CD4-positive, CD25-positive, alpha-beta regulatory T cell (primary cell): ENCODE results near the gene C9. TPM values are rescaled to one million over a fixed set of nuclear protein-coding genes. Genes with fewer than 3 reads are reported as not detected.

ENCODE experiments used
- ATAC-seq, 2 donors: fragments of 150-1000 bp; cut with Tn5 transposase; one replicate each; pipeline ENCODE4 v1.10.0; 2021; ENCODE audit warnings: low read depth in 2 of 2, moderate number of reproducible peaks in 2 of 2, moderate library complexity in 1 of 2
- DNase-seq, 3 donors: peaks; one replicate each; pipeline versions ENCODE4 v3.0.0 to v3.0.0-alpha.2; 2012 to 2022; ENCODE audit warnings: mixed read lengths in 1 of 3
- H3K27ac ChIP-seq: one replicate; pipeline ENCODE4 v1.7.0; 2013; ENCODE audit warnings: mild to moderate bottlenecking, low read length; ENCODE audit not compliant: insufficient read depth, poor library complexity, severe bottlenecking
- H3K27me3 ChIP-seq: one replicate; pipeline ENCODE4 v1.7.0; 2013; ENCODE audit warnings: low read length; ENCODE audit not compliant: control insufficient read depth, insufficient read depth
- H3K36me3 ChIP-seq: one replicate; pipeline ENCODE4 v1.7.0; 2013; ENCODE audit warnings: mild to moderate bottlenecking, low read length, moderate library complexity; ENCODE audit not compliant: control insufficient read depth, insufficient read depth
- H3K4me1 ChIP-seq: 2 replicates; pipeline ENCODE4 v1.7.0; 2013; ENCODE audit warnings: mild to moderate bottlenecking, low read length; ENCODE audit not compliant: insufficient read depth, control insufficient read depth, poor library complexity, severe bottlenecking
- H3K4me3 ChIP-seq: one replicate; pipeline ENCODE4 v1.7.0; 2013; ENCODE audit warnings: low read depth, mild to moderate bottlenecking, low read length, moderate library complexity
- H3K9me3 ChIP-seq, 2 experiments: 1 replicate in 1 of 2; 2 replicates in 1 of 2; pipeline ENCODE4 v1.7.0; 2013; ENCODE audit warnings: low read length in 2 of 2, mild to moderate bottlenecking in 1 of 2, moderate library complexity in 1 of 2; ENCODE audit not compliant: control insufficient read depth in 2 of 2
- H3K27ac Mint-ChIP-seq, 3 donors: one replicate each; pipeline ENCODE4 v1.8.0; 2020 to 2022; ENCODE audit warnings: mild to moderate bottlenecking in 3 of 3, mixed read lengths in 3 of 3, moderate library complexity in 2 of 3
- H3K27me3 Mint-ChIP-seq: one replicate; pipeline ENCODE4 v1.8.0; 2022; ENCODE audit warnings: mild to moderate bottlenecking, mixed read lengths
- H3K36me3 Mint-ChIP-seq: one replicate; pipeline ENCODE4 v1.8.0; 2020; ENCODE audit warnings: mixed read lengths
- H3K4me1 Mint-ChIP-seq, 4 donors: one replicate each; pipeline ENCODE4 v1.8.0; 2020 to 2022; ENCODE audit warnings: mixed read lengths in 4 of 4, mild to moderate bottlenecking in 1 of 4
- H3K4me3 Mint-ChIP-seq, 4 donors: one replicate each; pipeline ENCODE4 v1.8.0; 2020 to 2022; ENCODE audit warnings: mild to moderate bottlenecking in 4 of 4, mixed read lengths in 4 of 4, moderate library complexity in 3 of 4
- H3K9me3 Mint-ChIP-seq, 7 donors: one replicate each; pipeline ENCODE4 v1.8.0; 2020 to 2022; ENCODE audit warnings: mixed read lengths in 7 of 7, mild to moderate bottlenecking in 3 of 7, moderate library complexity in 2 of 7
- polyA plus RNA-seq, 4 donors: library from polyadenylated mRNA; unstranded; fragments of 300-500 nt; fragmentation: Illumina TruSeq; gene quantifications; one replicate each; pipeline ENCODE4 v1.2.3, GENCODE V29; 2021
- total RNA-seq: library from RNA; stranded (reverse); gene quantifications from one replicate; pipeline ENCODE4 v1.2.3, GENCODE V29; 2022

Gene C9
- total and polyA plus RNA-seq, 5 donors from 2014 or later: not detected

DNA sequence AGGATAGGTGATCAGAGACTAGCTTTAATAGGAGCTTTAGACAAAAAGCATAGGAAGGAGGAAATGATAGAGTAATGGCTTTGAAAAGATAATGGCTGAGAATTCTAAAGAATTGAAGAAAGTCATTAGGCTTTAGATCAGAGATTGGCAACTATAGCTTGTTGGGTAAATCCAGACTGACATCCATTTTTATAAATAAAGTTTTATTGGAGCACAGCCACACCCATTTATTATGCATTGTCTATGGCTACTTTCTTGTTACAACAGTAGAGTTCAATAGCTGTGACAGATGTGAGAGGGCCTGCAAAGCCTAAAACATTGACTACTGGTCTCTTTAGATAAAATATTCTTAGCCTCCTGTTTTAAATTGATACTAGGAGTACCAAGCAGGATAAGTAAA, 104.2 kb downstream of the C9 start:
- Mint-ChIP-seq H3K36me3 (no peaks in the 10 kb centered on the region), H3K4me3 (no peak overlapping the region), H3K27ac (no peak overlapping the region), H3K4me1 (peaks cover 5 to 26% (median 16%) of the 10 kb centered on the region in 4 donors), H3K9me3 (peaks cover 0 to 3% (median 0%) of the 10 kb centered on the region in 7 donors), H3K27me3 (no peaks in the 10 kb centered on the region)
- H3K4me1 ChIP-seq: peaks cover 7% of the 10 kb centered on the region
- no peaks in the 10 kb centered on the region for H3K36me3 ChIP-seq
- H3K4me3 ChIP-seq: no peak overlapping the region
- H3K27ac ChIP-seq: no peak overlapping the region
- DNase-seq: no peak
- no peak for ATAC-seq
- H3K27me3 ChIP-seq: no peaks in the 10 kb centered on the region
- H3K9me3 ChIP-seq: no peaks in the 10 kb centered on the region

DNA sequence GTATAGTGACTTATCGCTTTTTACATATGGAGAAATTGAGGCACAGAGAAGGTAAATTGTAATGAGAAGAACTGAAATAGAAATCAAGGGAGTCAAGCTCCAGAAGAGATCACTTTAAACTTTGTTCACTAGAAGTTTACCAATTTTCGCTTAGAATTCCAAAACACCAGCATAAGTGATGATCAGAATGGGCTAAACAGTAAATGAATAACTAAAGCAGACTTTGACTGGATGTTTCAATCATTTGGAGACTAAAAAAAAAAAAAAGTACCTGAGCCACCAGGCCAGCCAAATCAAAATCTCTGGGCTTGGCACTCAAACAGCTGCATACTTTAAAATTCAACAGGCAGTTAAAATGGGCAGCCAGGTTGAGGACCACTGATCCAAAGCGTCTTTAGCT, 106.7 kb downstream of the C9 start:
- ATAC-seq (no peak), DNase-seq (no peak)
- Mint-ChIP-seq H3K27me3 (no peaks in the 10 kb centered on the region), H3K36me3 (no peaks in the 10 kb centered on the region), H3K4me3 (no peak overlapping the region), H3K4me1 (peaks cover 3 to 11% (median 6%) of the 10 kb centered on the region in 4 donors), H3K27ac (no peak overlapping the region), H3K9me3 (peaks cover 0 to 1% (median 0%) of the 10 kb centered on the region in 7 donors)
- Histone ChIP-seq H3K9me3 (no peaks in the 10 kb centered on the region), H3K4me1 (no peaks in the 10 kb centered on the region), H3K36me3 (no peaks in the 10 kb centered on the region), H3K27ac (no peak overlapping the region), H3K27me3 (no peaks in the 10 kb centered on the region), H3K4me3 (no peak overlapping the region)

DNA sequence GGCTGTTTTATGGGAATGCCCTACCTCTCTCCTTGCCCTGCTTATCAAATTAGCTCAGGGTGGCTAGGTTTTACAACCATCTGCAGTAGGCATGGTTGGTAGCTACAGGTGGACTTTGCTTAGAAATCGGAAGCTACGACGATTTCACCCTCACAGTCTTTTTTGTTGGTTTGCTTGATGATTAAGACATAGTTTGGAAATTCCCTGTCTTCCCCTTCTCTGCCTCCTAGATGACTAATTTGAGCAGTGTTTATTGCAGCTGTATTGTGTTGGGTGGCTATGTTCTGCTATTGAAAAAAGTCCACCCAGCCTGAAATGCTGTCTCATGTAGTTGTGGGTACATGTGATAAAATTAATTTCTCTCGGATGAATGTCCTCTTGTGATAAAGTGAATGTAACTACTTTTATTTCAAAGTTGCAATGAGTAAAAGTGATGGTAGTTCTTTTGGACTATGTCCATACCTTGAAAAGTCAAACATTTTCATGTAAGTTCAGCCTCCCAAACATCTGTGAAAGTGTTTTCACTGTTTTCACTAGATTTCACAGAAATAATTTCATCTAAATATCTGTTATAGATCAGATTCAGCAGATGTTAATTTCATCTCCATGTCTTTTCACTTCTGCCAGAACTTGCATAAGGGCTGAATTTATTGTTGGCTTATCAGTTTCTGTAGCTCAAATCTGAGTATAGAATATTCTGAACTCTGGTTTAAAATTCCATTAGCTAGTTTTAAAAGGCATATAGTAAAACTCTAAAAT, 107.6 kb downstream of the C9 start:
- peaks cover 0 to 1% (median 0%) of the 10 kb centered on the region in 7 donors for H3K9me3 Mint-ChIP-seq
- ATAC-seq: peak; percentile 50 to 53
- peak in 1 of 3 donors; percentile 48 for DNase-seq
- no peaks in the 10 kb centered on the region for H3K36me3 Mint-ChIP-seq
- no peaks in the 10 kb centered on the region for H3K27me3 Mint-ChIP-seq
- Histone ChIP-seq H3K27me3 (no peaks in the 10 kb centered on the region), H3K4me3 (peak overlapping the region; percentile 58), H3K4me1 (no peaks in the 10 kb centered on the region), H3K9me3 (no peaks in the 10 kb centered on the region), H3K36me3 (no peaks in the 10 kb centered on the region), H3K27ac (no peak overlapping the region)
- peak overlapping the region in 3 of 4 donors; percentile 2 to 66 (median 13) for H3K4me3 Mint-ChIP-seq
- peaks cover 0 to 11% (median 5%) of the 10 kb centered on the region in 4 donors for H3K4me1 Mint-ChIP-seq
- H3K27ac Mint-ChIP-seq: peak overlapping the region in 1 of 3 donors; percentile 62

DNA sequence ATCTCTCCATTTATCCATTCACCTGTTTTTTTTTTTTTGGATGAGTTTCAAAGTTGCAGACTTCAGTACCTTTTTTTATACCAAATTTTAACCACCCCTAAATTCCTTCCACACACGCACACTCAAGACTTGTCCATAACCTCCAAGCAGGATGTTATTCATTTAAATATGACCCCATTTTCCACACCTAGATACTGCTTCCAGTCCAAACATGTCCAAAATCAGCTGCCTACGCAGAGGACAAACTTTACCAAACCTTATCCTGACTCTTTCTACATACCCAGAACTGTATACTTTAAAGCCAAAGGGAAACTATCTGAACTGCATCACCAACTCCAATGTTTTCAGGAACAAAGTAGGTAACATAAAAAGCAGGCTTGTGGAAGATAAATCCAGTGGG, 108.9 kb downstream of the C9 start:
- peak overlapping the region in 1 of 3 donors; percentile 34 for H3K27ac Mint-ChIP-seq
- no peaks in the 10 kb centered on the region for H3K27me3 Mint-ChIP-seq
- no peaks in the 10 kb centered on the region for H3K36me3 Mint-ChIP-seq
- no peaks in the 10 kb centered on the region for H3K9me3 Mint-ChIP-seq
- peaks cover 0 to 11% (median 5%) of the 10 kb centered on the region in 4 donors for H3K4me1 Mint-ChIP-seq
- no peaks in the 10 kb centered on the region for H3K9me3 ChIP-seq
- no peak overlapping the region for H3K4me3 Mint-ChIP-seq
- H3K27ac ChIP-seq: no peak overlapping the region
- H3K27me3 ChIP-seq: no peaks in the 10 kb centered on the region
- no peaks in the 10 kb centered on the region for H3K36me3 ChIP-seq
- no peak overlapping the region for H3K4me3 ChIP-seq
- DNase-seq: no peak
- no peak for ATAC-seq
- H3K4me1 ChIP-seq: no peaks in the 10 kb centered on the region

DNA sequence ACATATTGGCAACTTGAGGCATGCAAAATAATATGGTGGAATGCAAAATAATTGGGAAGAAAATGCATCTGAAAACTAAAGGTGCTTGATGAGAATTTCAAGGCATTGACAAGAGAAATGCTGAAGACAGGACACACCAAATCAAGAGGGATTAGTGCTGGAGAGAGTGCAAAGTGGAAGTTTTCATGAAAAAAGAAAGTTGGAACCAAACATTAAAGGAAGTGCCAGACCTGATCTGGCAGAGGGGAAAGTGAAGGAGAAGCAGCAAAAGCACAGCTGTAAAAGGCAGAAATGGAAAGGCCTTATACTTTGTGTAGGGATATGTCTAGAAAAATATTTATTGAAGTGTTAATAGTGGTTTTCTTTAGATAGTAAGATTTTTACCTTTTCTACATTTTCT, 109.6 kb downstream of the C9 start:
- H3K27ac ChIP-seq: no peak overlapping the region

DNA sequence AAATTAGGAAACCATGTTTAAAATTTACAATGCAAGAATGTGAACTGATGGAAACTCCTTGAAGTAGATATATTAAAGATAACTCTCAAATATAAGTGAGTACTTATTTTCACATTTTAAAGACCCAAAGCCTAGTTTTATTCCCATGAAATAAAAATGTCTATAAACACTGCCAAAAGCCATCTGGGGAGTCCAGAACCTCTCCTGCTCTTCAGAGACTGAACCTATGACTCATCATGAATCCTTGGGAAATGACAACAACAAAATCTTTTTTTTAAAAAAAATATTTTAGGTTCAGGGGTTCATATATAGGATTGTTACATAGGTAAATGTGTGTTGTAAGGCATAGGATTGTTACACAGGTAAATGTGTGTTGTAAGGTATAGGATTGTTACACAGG, 111.1 kb downstream of the C9 start:
- Mint-ChIP-seq H3K4me1 (peaks cover 0 to 11% (median 5%) of the 10 kb centered on the region in 4 donors), H3K27ac (no peak overlapping the region), H3K9me3 (no peaks in the 10 kb centered on the region), H3K27me3 (peaks cover 5% of the 10 kb centered on the region), H3K36me3 (no peaks in the 10 kb centered on the region), H3K4me3 (no peak overlapping the region)
- no peak overlapping the region for H3K4me3 ChIP-seq
- H3K9me3 ChIP-seq: no peaks in the 10 kb centered on the region
- H3K36me3 ChIP-seq: no peaks in the 10 kb centered on the region
- H3K27me3 ChIP-seq: no peaks in the 10 kb centered on the region
- no peaks in the 10 kb centered on the region for H3K4me1 ChIP-seq
- H3K27ac ChIP-seq: no peak overlapping the region
- DNase-seq: no peak
- no peak for ATAC-seq

More for the DNA sequence above, 109.6 kb downstream of the C9 start:
- Mint-ChIP-seq H3K27me3 (peaks cover 1% of the 10 kb centered on the region), H3K27ac (no peak overlapping the region), H3K4me3 (no peak overlapping the region), H3K36me3 (no peaks in the 10 kb centered on the region), H3K4me1 (peaks cover 0 to 11% (median 5%) of the 10 kb centered on the region in 4 donors), H3K9me3 (no peaks in the 10 kb centered on the region)
- Histone ChIP-seq H3K36me3 (no peaks in the 10 kb centered on the region), H3K27me3 (no peaks in the 10 kb centered on the region), H3K4me3 (no peak overlapping the region), H3K4me1 (no peaks in the 10 kb centered on the region), H3K9me3 (no peaks in the 10 kb centered on the region)
- no peak for DNase-seq
- no peak for ATAC-seq

DNA sequence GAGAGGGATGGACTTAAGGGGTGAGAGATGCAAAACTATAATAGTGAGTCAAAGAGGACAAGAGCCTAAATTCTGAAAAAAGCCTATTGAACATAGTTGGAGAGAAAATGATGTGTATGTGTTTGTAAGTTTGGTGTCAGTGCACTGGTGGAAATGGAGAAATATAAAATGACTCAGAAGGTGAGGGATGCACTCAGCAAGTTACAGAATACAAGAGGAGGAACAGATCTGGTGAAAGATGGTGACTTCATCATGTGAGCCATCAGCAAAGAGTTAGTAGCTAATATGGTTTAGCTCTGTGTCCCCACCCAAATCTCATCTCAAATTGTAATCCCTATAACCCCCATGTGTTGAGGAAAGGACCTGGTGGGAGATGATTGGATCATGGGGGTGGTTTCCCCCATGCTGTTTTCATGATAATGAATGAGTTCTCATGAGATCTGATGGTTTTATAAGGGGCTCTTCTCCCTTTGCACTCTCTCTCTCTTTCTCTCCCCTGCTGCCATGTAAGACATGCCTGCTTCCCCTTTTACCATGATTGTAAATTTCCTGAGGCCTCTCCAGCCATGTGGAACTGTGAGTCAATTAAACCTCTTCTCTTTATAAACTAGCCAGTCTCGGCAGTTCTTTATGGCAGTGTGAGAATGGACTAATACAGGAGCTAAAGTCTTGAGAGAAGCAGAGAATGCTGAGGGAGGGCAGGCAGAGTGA, 114.6 kb downstream of the C9 start:
- Mint-ChIP-seq H3K36me3 (no peaks in the 10 kb centered on the region), H3K9me3 (no peaks in the 10 kb centered on the region), H3K27me3 (peaks cover 5% of the 10 kb centered on the region), H3K4me3 (no peak overlapping the region), H3K4me1 (peaks cover 0 to 4% (median 0%) of the 10 kb centered on the region in 4 donors), H3K27ac (peak overlapping the region in 1 of 3 donors; percentile 22)
- H3K27ac ChIP-seq: no peak overlapping the region
- no peak for DNase-seq
- H3K9me3 ChIP-seq: no peaks in the 10 kb centered on the region
- no peaks in the 10 kb centered on the region for H3K27me3 ChIP-seq
- no peaks in the 10 kb centered on the region for H3K36me3 ChIP-seq
- H3K4me3 ChIP-seq: no peak overlapping the region
- no peaks in the 10 kb centered on the region for H3K4me1 ChIP-seq
- ATAC-seq: no peak
